Measurements from ENCODE around the gene CCDC15. TPM values are rescaled to one million over a fixed set of nuclear protein-coding genes. Genes with fewer than 3 reads are reported as not detected.

The CCDC15 gene
- total and polyA plus RNA-seq, 2 of the 13 experiments (the other 11 are each of a cell fraction or from before 2014, with no cell fraction given), result 2.2 to 4.6 TPM

DNA sequence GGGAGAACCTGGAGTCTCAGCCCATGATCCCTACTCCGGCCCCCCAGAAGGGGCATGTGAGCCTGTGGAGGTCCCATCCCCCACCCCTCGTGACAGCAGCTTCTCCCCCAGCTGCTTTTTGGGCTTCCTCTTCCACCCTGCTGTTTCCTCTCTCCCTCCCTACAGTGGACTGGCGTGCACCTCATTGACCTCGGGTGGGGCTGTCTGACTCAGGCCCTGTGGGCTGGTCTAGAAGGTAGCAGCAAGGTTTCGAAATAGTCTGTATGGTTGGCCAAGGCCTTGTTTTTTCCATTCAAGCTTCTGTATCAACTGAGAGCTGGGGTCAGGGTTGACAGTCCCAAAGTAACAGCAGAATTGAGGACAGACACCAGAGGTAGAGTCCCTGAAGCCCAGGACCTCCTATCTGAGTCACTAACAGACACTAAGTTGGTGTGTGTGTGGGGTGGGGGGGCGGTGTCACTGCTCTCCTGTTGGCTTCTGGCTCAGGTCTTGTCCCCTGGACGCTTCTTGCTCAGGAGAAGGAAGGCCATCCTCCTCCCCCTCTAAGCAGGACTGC, 116.8 kb downstream of the CCDC15 start (continued):
- TF ChIP-seq, protein P1, sequence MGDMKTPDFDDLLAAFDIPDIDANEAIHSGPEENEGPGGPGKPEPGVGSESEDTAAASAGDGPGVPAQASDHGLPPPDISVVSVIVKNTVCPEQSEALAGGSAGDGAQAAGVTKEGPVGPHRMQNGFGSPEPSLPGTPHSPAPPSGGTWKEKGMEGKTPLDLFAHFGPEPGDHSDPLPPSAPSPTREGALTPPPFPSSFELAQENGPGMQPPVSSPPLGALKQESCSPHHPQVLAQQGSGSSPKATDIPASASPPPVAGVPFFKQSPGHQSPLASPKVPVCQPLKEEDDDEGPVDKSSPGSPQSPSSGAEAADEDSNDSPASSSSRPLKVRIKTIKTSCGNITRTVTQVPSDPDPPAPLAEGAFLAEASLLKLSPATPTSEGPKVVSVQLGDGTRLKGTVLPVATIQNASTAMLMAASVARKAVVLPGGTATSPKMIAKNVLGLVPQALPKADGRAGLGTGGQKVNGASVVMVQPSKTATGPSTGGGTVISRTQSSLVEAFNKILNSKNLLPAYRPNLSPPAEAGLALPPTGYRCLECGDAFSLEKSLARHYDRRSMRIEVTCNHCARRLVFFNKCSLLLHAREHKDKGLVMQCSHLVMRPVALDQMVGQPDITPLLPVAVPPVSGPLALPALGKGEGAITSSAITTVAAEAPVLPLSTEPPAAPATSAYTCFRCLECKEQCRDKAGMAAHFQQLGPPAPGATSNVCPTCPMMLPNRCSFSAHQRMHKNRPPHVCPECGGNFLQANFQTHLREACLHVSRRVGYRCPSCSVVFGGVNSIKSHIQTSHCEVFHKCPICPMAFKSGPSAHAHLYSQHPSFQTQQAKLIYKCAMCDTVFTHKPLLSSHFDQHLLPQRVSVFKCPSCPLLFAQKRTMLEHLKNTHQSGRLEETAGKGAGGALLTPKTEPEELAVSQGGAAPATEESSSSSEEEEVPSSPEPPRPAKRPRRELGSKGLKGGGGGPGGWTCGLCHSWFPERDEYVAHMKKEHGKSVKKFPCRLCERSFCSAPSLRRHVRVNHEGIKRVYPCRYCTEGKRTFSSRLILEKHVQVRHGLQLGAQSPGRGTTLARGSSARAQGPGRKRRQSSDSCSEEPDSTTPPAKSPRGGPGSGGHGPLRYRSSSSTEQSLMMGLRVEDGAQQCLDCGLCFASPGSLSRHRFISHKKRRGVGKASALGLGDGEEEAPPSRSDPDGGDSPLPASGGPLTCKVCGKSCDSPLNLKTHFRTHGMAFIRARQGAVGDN (CRISPR knock-in tag; IDR thresholded peaks at IDR 0.05), result peak; percentile 58
- 0 out of 2 replicates have a peak, but pooled peaks have one; percentile 39 for TF ChIP-seq NR2C2 (CRISPR knock-in tag; IDR thresholded peaks at IDR 0.05; ENCODE audit: borderline replicate concordance)
- TF ChIP-seq SNAI1 (CRISPR knock-in tag; IDR thresholded peaks at IDR 0.05; ENCODE audit: borderline replicate concordance), result 0 out of 2 replicates have a peak, but pooled peaks have one; percentile 74
- TF ChIP-seq CEBPB (IDR thresholded peaks at IDR 0.05; ENCODE audit: borderline replicate concordance, low read depth, low read length), result peak; percentile 89; the same call in 1 of the 2 replicates
- TF ChIP-seq SALL1 (CRISPR knock-in tag; IDR thresholded peaks at IDR 0.05), result peak; percentile 60; the same call in 1 of the 2 replicates
- TF ChIP-seq SP2 (CRISPR knock-in tag; IDR thresholded peaks at IDR 0.05), result 0 out of 2 replicates have a peak, but pooled peaks have one; percentile 17
- no peak for TF ChIP-seq SOX6 (IDR thresholded peaks at IDR 0.05)
- TF ChIP-seq SOX6 (CRISPR knock-in tag; IDR thresholded peaks at IDR 0.05), result peak; percentile 70
- no peak for TF ChIP-seq ZNF3 (CRISPR knock-in tag; IDR thresholded peaks at IDR 0.05)
- no peak for TF ChIP-seq ZNF841 (CRISPR knock-in tag; IDR thresholded peaks at IDR 0.05; ENCODE audit: borderline replicate concordance)
- TF ChIP-seq FOXK1 (CRISPR knock-in tag; IDR thresholded peaks at IDR 0.05; ENCODE audit: borderline replicate concordance, low read depth), result 0 out of 2 replicates have a peak, but pooled peaks have one; percentile 15
- peak; percentile 38; the same call in 1 of the 2 replicates for TF ChIP-seq NRL (CRISPR knock-in tag; IDR thresholded peaks at IDR 0.05; ENCODE audit: borderline replicate concordance)
- TF ChIP-seq FOXO1 (CRISPR knock-in tag; IDR thresholded peaks at IDR 0.05), result peak; percentile 53; the same call in 1 of the 2 replicates
- TF ChIP-seq RCOR2 (CRISPR knock-in tag; IDR thresholded peaks at IDR 0.05), result 0 out of 2 replicates have a peak, but pooled peaks have one; percentile 30
- TF ChIP-seq MAZ (IDR thresholded peaks at IDR 0.05; ENCODE audit: borderline replicate concordance, low read depth, low read length), result 0 out of 2 replicates have a peak, but pooled peaks have one; percentile 20
- no peak for TF ChIP-seq MAZ (CRISPR knock-in tag; IDR thresholded peaks at IDR 0.05; ENCODE audit: low read depth)

All from HepG2 (cell line).